Neural progenitor cell (in vitro differentiated cells): ENCODE measurements around the gene SH2D1B. TPM values are rescaled to one million over a fixed set of nuclear protein-coding genes. Genes with fewer than 3 reads are reported as not detected.

Source experiments
- DNase-seq: peaks from one replicate; pipeline ENCODE4 v3.0.0-alpha.2; 2016; ENCODE audit warnings: low spot score
- H2AFZ ChIP-seq: fragments of 200-600 bp; sonication (generic); replicated peaks from 2 replicates; pipeline ENCODE4 v1.6.1; 2016; ENCODE audit warnings: antibody characterized with exemption
- H3F3A ChIP-seq: fragments of 200-600 bp; sonication (generic); 2 replicates; pipeline ENCODE4 v1.6.1; 2016; ENCODE audit warnings: antibody characterized with exemption, low read depth
- H3K27ac ChIP-seq: fragments of 200-600 bp; sonication (generic); 2 replicates; pipeline ENCODE4 v1.5.1; 2016; ENCODE audit warnings: mild to moderate bottlenecking
- H3K27me3 ChIP-seq: fragments of 200-600 bp; sonication (generic); 2 replicates; pipeline ENCODE4 v1.6.1; 2016; ENCODE audit warnings: mild to moderate bottlenecking, moderate library complexity
- H3K36me3 ChIP-seq: fragments of 200-600 bp; sonication (generic); 2 replicates; pipeline ENCODE4 v1.5.1; 2016
- H3K4me1 ChIP-seq: fragments of 200-600 bp; sonication (generic); 2 replicates; pipeline ENCODE4 v1.6.1; 2016; ENCODE audit warnings: mixed run types
- H3K4me2 ChIP-seq: fragments of 200-600 bp; sonication (generic); 2 replicates; pipeline ENCODE4 v1.6.1; 2016
- H3K4me3 ChIP-seq: fragments of 200-600 bp; sonication (generic); 2 replicates; pipeline ENCODE4 v1.5.1; 2016
- H3K79me2 ChIP-seq: fragments of 200-600 bp; sonication (generic); 2 replicates; pipeline ENCODE4 v1.6.1; 2016; ENCODE audit warnings: low read depth
- H3K9ac ChIP-seq: fragments of 200-600 bp; sonication (generic); 2 replicates; pipeline ENCODE4 v1.6.1; 2016
- H3K9me3 ChIP-seq: fragments of 200-600 bp; sonication (generic); 2 replicates; pipeline ENCODE4 v1.5.1; 2016; ENCODE audit warnings: low read depth
- H4K20me1 ChIP-seq: fragments of 200-600 bp; sonication (generic); 2 replicates; pipeline ENCODE4 v1.6.1; 2016; ENCODE audit warnings: low read depth
- H3K27ac Mint-ChIP-seq: 3 replicates; pipeline ENCODE4 v1.8.0; 2021; ENCODE audit warnings: mixed read lengths
- H3K27me3 Mint-ChIP-seq: 2 replicates; pipeline ENCODE4 v1.8.0; 2022; ENCODE audit warnings: low read depth, mild to moderate bottlenecking, inconsistent platforms, moderate library complexity, mixed read lengths; ENCODE audit not compliant: insufficient read depth
- H3K36me3 Mint-ChIP-seq: 3 replicates; pipeline ENCODE4 v1.8.0; 2021; ENCODE audit warnings: mixed read lengths
- H3K4me1 Mint-ChIP-seq: 3 replicates; pipeline ENCODE4 v1.8.0; 2021; ENCODE audit warnings: mixed read lengths
- H3K4me3 Mint-ChIP-seq: 3 replicates; pipeline ENCODE4 v1.8.0; 2021; ENCODE audit warnings: mild to moderate bottlenecking, moderate library complexity, mixed read lengths
- H3K9me3 Mint-ChIP-seq: 3 replicates; pipeline ENCODE4 v1.8.0; 2020; ENCODE audit warnings: mixed read lengths
- CTCF ChIP-seq: fragments of 200-600 bp; sonication (generic); IDR thresholded peaks from 2 replicates; pipeline ENCODE4 v1.5.1; 2017; ENCODE audit warnings: antibody characterized with exemption, mild to moderate bottlenecking
- EZH2 ChIP-seq: fragments of 200-600 bp; sonication (generic); IDR thresholded peaks from 2 replicates; pipeline ENCODE4 v1.6.1; 2017; ENCODE audit warnings: antibody characterized with exemption, mild to moderate bottlenecking, moderate library complexity
- EZH2phosphoT487 ChIP-seq: fragments of 200-600 bp; sonication (generic); IDR thresholded peaks from 2 replicates; pipeline ENCODE4 v1.6.1; 2017; ENCODE audit warnings: antibody characterized with exemption
- total RNA-seq: library from RNA; depleted of rRNA; stranded (reverse); fragments of >200 nt; gene quantifications from 2 replicates; pipeline ENCODE4 v1.2.3, GENCODE V29; 2015; ENCODE audit warnings: low replicate concordance

Gene SH2D1B
- total RNA-seq, 1 donor from 2014 or later = not detected

GRCh38 chr1:162407539-162407938 lies 4.4 kb downstream of the SH2D1B start:
- no peaks in the 10 kb centered on the region for H4K20me1 ChIP-seq
- no peak overlapping the region for H3K9ac ChIP-seq

GRCh38 chr1:162406811-162407210 lies 5.1 kb downstream of the SH2D1B start:
- peaks cover 3% of the 10 kb centered on the region for H3K9me3 Mint-ChIP-seq
- no peak for TF ChIP-seq EZH2phosphoT487
- TF ChIP-seq CTCF = no peak
- no peak for TF ChIP-seq EZH2
- Histone ChIP-seq H3K36me3 (no peaks in the 10 kb centered on the region), H3K9me3 (no peaks in the 10 kb centered on the region), H3F3A (no peaks in the 10 kb centered on the region), H3K4me1 (no peaks in the 10 kb centered on the region), H3K27ac (no peak overlapping the region), H4K20me1 (no peaks in the 10 kb centered on the region), H3K27me3 (no peaks in the 10 kb centered on the region), H2AFZ (no peak overlapping the region), H3K9ac (no peak overlapping the region), H3K4me2 (no peak overlapping the region), H3K79me2 (no peaks in the 10 kb centered on the region), H3K4me3 (no peak overlapping the region)
- no peak overlapping the region for H3K4me3 Mint-ChIP-seq
- peaks cover 22% of the 10 kb centered on the region for H3K4me1 Mint-ChIP-seq
- no peak for DNase-seq
- peaks cover 3% of the 10 kb centered on the region for H3K27me3 Mint-ChIP-seq
- no peak overlapping the region for H3K27ac Mint-ChIP-seq
- peaks cover 2% of the 10 kb centered on the region for H3K36me3 Mint-ChIP-seq

More at GRCh38 chr1:162407539-162407938, 4.4 kb downstream of the SH2D1B start:
- no peaks in the 10 kb centered on the region for H3K4me1 ChIP-seq
- no peaks in the 10 kb centered on the region for H3K9me3 ChIP-seq
- H3K4me3 ChIP-seq = no peak overlapping the region
- no peak overlapping the region for H3K27ac ChIP-seq
- Mint-ChIP-seq H3K4me1 (peaks cover 18% of the 10 kb centered on the region), H3K9me3 (peaks cover 1% of the 10 kb centered on the region), H3K4me3 (no peak overlapping the region), H3K27me3 (peaks cover 4% of the 10 kb centered on the region), H3K36me3 (peaks cover 1% of the 10 kb centered on the region), H3K27ac (no peak overlapping the region)
- no peaks in the 10 kb centered on the region for H3K79me2 ChIP-seq
- DNase-seq = no peak
- H3K27me3 ChIP-seq = no peaks in the 10 kb centered on the region
- H3K4me2 ChIP-seq = no peak overlapping the region
- H2AFZ ChIP-seq = no peak overlapping the region
- TF ChIP-seq EZH2 = no peak
- no peak for TF ChIP-seq EZH2phosphoT487
- no peak for TF ChIP-seq CTCF
- no peaks in the 10 kb centered on the region for H3F3A ChIP-seq
- no peaks in the 10 kb centered on the region for H3K36me3 ChIP-seq

GRCh38 chr1:162405800-162406199 lies 6.1 kb downstream of the SH2D1B start:
- peaks cover 3% of the 10 kb centered on the region for H3K27me3 Mint-ChIP-seq
- no peaks in the 10 kb centered on the region for H3K27me3 ChIP-seq
- H3K9me3 ChIP-seq = no peaks in the 10 kb centered on the region
- no peaks in the 10 kb centered on the region for H4K20me1 ChIP-seq
- H3K4me1 ChIP-seq = peaks cover 7% of the 10 kb centered on the region
- H3K36me3 Mint-ChIP-seq = peaks cover 2% of the 10 kb centered on the region
- no peak for DNase-seq
- TF ChIP-seq EZH2 (no peak), EZH2phosphoT487 (no peak), CTCF (no peak)
- no peaks in the 10 kb centered on the region for H3K36me3 ChIP-seq
- no peak overlapping the region for H2AFZ ChIP-seq
- H3F3A ChIP-seq = no peaks in the 10 kb centered on the region
- H3K79me2 ChIP-seq = no peaks in the 10 kb centered on the region
- no peak overlapping the region for H3K4me3 Mint-ChIP-seq
- no peak overlapping the region for H3K4me2 ChIP-seq
- H3K27ac Mint-ChIP-seq = no peak overlapping the region
- peaks cover 27% of the 10 kb centered on the region for H3K4me1 Mint-ChIP-seq
- H3K27ac ChIP-seq = no peak overlapping the region
- H3K9me3 Mint-ChIP-seq = peaks cover 3% of the 10 kb centered on the region
- H3K9ac ChIP-seq = no peak overlapping the region
- no peak overlapping the region for H3K4me3 ChIP-seq
